Measurements from ENCODE around the gene LCNL1. TPM values are rescaled to one million over a fixed set of nuclear protein-coding genes. Genes with fewer than 3 reads are reported as not detected.
"Not testable (repeated sequence)": the region's sequence is repeated elsewhere in the genome, so short reads cannot be mapped to it uniquely, and the experiment has no call there.

Gene LCNL1
- total RNA-seq, 3 donors from 2014 or later: not detected

- peaks cover 40% of the 10 kb centered on the region for H3K4me1 Mint-ChIP-seq (ENCODE audit: low read depth)
- no peak for ATAC-seq
- no peaks in the 10 kb centered on the region for H3K9me3 Mint-ChIP-seq
- DNase-seq: peak; percentile 40
- H3K4me3 Mint-ChIP-seq: peak within 1 kb of the TSS; percentile 62
- H3K27me3 Mint-ChIP-seq (ENCODE audit: low read depth): no peaks in the 10 kb centered on the region
- H3K36me3 Mint-ChIP-seq (ENCODE audit: insufficient read depth): peaks cover 2% of the 10 kb centered on the region
Measured at GRCh38 chr9:136996361-136997292, 13.8 kb downstream of the LCNL1 start, which contains the start of gene CLIC3. CLIC3 (minus strand) TSS chr9:136996568; CDS start chr9:136996543, 25 bp downstream.

GRCh38 chr9:136997371-136997770 lies 14.6 kb downstream of the LCNL1 start:
- ATAC-seq: no peak
- no peak for DNase-seq
- H3K27me3 Mint-ChIP-seq (ENCODE audit: low read depth): no peaks in the 10 kb centered on the region
- H3K4me3 Mint-ChIP-seq: peak overlapping the region; percentile 56
- peaks cover 2% of the 10 kb centered on the region for H3K36me3 Mint-ChIP-seq (ENCODE audit: insufficient read depth)
- H3K4me1 Mint-ChIP-seq (ENCODE audit: low read depth): peaks cover 40% of the 10 kb centered on the region
- no peaks in the 10 kb centered on the region for H3K9me3 Mint-ChIP-seq

GRCh38 chr9:136997830-136998234 lies 15.0 kb downstream of the LCNL1 start:
- Mint-ChIP-seq H3K4me1 (ENCODE audit: low read depth) (peaks cover 37% of the 10 kb centered on the region), H3K27me3 (ENCODE audit: low read depth) (no peaks in the 10 kb centered on the region), H3K4me3 (peak overlapping the region; percentile 56), H3K36me3 (ENCODE audit: insufficient read depth) (peaks cover 2% of the 10 kb centered on the region), H3K9me3 (no peaks in the 10 kb centered on the region)
- DNase-seq (no peak), ATAC-seq (no peak)

GRCh38 chr9:137000177-137000930 lies 17.6 kb downstream of the LCNL1 start:
- Mint-ChIP-seq H3K27me3 (ENCODE audit: low read depth) (no peaks in the 10 kb centered on the region), H3K9me3 (no peaks in the 10 kb centered on the region), H3K4me3 (no peak overlapping the region), H3K4me1 (ENCODE audit: low read depth) (peaks cover 31% of the 10 kb centered on the region), H3K36me3 (ENCODE audit: insufficient read depth) (no peaks in the 10 kb centered on the region)
- DNase-seq (no peak), ATAC-seq (peak; percentile 56 to 65)

- Mint-ChIP-seq H3K4me1 (ENCODE audit: low read depth) (peaks cover 27% of the 10 kb centered on the region), H3K27me3 (ENCODE audit: low read depth) (no peaks in the 10 kb centered on the region), H3K36me3 (ENCODE audit: insufficient read depth) (no peaks in the 10 kb centered on the region), H3K4me3 (no peak overlapping the region), H3K9me3 (no peaks in the 10 kb centered on the region)
- DNase-seq (no peak), ATAC-seq (no peak)
Measured at GRCh38 chr9:137001857-137002645, 19.3 kb downstream of the LCNL1 start.

GRCh38 chr9:137002646-137003041 lies 19.9 kb downstream of the LCNL1 start:
- no peak for ATAC-seq
- Mint-ChIP-seq H3K9me3 (no peaks in the 10 kb centered on the region), H3K36me3 (ENCODE audit: insufficient read depth) (no peaks in the 10 kb centered on the region), H3K4me1 (ENCODE audit: low read depth) (peaks cover 23% of the 10 kb centered on the region), H3K4me3 (no peak overlapping the region), H3K27me3 (ENCODE audit: low read depth) (no peaks in the 10 kb centered on the region)
- no peak for DNase-seq

GRCh38 chr9:137004285-137004684 lies 21.5 kb downstream of the LCNL1 start:
- not testable (repeated sequence) for H3K4me3 Mint-ChIP-seq; ATAC-seq; H3K36me3 Mint-ChIP-seq (ENCODE audit: insufficient read depth); H3K9me3 Mint-ChIP-seq; H3K27me3 Mint-ChIP-seq (ENCODE audit: low read depth); DNase-seq
- peaks cover 15% of the 10 kb centered on the region for H3K4me1 Mint-ChIP-seq (ENCODE audit: low read depth)

GRCh38 chr9:137006116-137007003 lies 23.6 kb downstream of the LCNL1 start:
- H3K36me3 Mint-ChIP-seq (ENCODE audit: insufficient read depth): no peaks in the 10 kb centered on the region
- no peaks in the 10 kb centered on the region for H3K27me3 Mint-ChIP-seq (ENCODE audit: low read depth)
- no peaks in the 10 kb centered on the region for H3K9me3 Mint-ChIP-seq
- H3K4me3 Mint-ChIP-seq: no peak overlapping the region
- ATAC-seq: peak; percentile 28 to 44
- peaks cover 7% of the 10 kb centered on the region for H3K4me1 Mint-ChIP-seq (ENCODE audit: low read depth)
- DNase-seq: no peak

- H3K36me3 Mint-ChIP-seq (ENCODE audit: insufficient read depth): peaks cover 1% of the 10 kb centered on the region
- H3K27me3 Mint-ChIP-seq (ENCODE audit: low read depth): no peaks in the 10 kb centered on the region
- no peak for ATAC-seq
- peaks cover 7% of the 10 kb centered on the region for H3K4me1 Mint-ChIP-seq (ENCODE audit: low read depth)
- H3K9me3 Mint-ChIP-seq: no peaks in the 10 kb centered on the region
- DNase-seq: no peak
- no peak overlapping the region for H3K4me3 Mint-ChIP-seq
Measured at GRCh38 chr9:137007108-137007815, 24.5 kb downstream of the LCNL1 start.

GRCh38 chr9:137007816-137008270 lies 25.1 kb downstream of the LCNL1 start:
- no peaks in the 10 kb centered on the region for H3K27me3 Mint-ChIP-seq (ENCODE audit: low read depth)
- no peaks in the 10 kb centered on the region for H3K9me3 Mint-ChIP-seq
- peaks cover 1% of the 10 kb centered on the region for H3K36me3 Mint-ChIP-seq (ENCODE audit: insufficient read depth)
- ATAC-seq (no peak), DNase-seq (no peak)
- peaks cover 7% of the 10 kb centered on the region for H3K4me1 Mint-ChIP-seq (ENCODE audit: low read depth)
- no peak overlapping the region for H3K4me3 Mint-ChIP-seq

GRCh38 chr9:137008312-137008711 lies 25.5 kb downstream of the LCNL1 start:
- ATAC-seq (no peak), DNase-seq (no peak)
- Mint-ChIP-seq H3K27me3 (ENCODE audit: low read depth) (no peaks in the 10 kb centered on the region), H3K9me3 (no peaks in the 10 kb centered on the region), H3K4me3 (no peak overlapping the region), H3K4me1 (ENCODE audit: low read depth) (peaks cover 7% of the 10 kb centered on the region), H3K36me3 (ENCODE audit: insufficient read depth) (peaks cover 1% of the 10 kb centered on the region)

GRCh38 chr9:137009217-137009616 lies 26.4 kb downstream of the LCNL1 start:
- Mint-ChIP-seq H3K4me1 (ENCODE audit: low read depth) (peaks cover 7% of the 10 kb centered on the region), H3K36me3 (ENCODE audit: insufficient read depth) (peaks cover 1% of the 10 kb centered on the region), H3K9me3 (no peaks in the 10 kb centered on the region), H3K4me3 (no peak overlapping the region), H3K27me3 (ENCODE audit: low read depth) (no peaks in the 10 kb centered on the region)
- no peak for ATAC-seq
- no peak for DNase-seq

All from activated T-cell treated with anti-CD3 and anti-CD28 coated beads, Interleukin-2, amount 50 U/mL, for 4 hours (primary cell).